GM20000 (cell line): Measurements from ENCODE around the gene PDZRN3.

ENCODE experiments used
- DNase-seq: peaks from one replicate; pipeline ENCODE4 v3.0.0; 2012; ENCODE audit warnings: low spot score
- TF ChIP-seq, protein P1 (sequence below): IDR thresholded peaks from 2 replicates; pipeline ENCODE4 v1.5.1; 2012; ENCODE audit warnings: mild to moderate bottlenecking, control low read depth; ENCODE audit errors: extremely low read depth, missing control alignments

Gene PDZRN3

DNA sequence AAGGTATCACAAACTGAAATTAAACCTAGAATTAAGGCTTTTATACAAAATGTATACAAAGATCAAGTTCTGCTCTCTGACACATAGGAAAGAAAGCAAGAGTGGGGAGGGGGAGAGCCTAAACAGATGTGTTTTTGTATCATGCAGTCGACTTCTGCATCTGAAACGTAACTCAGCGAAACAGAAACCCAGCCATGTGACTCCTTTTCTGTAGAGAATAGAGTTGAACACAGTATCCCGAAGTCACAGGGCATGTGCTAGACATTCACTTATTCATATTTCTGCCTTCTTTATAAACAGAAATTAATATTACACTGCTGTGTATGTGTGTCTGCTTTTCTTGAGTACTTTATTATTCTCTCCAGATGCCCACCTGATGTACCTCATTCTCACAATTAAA is 121.0 kb downstream of the PDZRN3 start:
- peak; percentile 26 for DNase-seq
- TF ChIP-seq, protein P1, sequence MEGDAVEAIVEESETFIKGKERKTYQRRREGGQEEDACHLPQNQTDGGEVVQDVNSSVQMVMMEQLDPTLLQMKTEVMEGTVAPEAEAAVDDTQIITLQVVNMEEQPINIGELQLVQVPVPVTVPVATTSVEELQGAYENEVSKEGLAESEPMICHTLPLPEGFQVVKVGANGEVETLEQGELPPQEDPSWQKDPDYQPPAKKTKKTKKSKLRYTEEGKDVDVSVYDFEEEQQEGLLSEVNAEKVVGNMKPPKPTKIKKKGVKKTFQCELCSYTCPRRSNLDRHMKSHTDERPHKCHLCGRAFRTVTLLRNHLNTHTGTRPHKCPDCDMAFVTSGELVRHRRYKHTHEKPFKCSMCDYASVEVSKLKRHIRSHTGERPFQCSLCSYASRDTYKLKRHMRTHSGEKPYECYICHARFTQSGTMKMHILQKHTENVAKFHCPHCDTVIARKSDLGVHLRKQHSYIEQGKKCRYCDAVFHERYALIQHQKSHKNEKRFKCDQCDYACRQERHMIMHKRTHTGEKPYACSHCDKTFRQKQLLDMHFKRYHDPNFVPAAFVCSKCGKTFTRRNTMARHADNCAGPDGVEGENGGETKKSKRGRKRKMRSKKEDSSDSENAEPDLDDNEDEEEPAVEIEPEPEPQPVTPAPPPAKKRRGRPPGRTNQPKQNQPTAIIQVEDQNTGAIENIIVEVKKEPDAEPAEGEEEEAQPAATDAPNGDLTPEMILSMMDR, result no peak

DNA sequence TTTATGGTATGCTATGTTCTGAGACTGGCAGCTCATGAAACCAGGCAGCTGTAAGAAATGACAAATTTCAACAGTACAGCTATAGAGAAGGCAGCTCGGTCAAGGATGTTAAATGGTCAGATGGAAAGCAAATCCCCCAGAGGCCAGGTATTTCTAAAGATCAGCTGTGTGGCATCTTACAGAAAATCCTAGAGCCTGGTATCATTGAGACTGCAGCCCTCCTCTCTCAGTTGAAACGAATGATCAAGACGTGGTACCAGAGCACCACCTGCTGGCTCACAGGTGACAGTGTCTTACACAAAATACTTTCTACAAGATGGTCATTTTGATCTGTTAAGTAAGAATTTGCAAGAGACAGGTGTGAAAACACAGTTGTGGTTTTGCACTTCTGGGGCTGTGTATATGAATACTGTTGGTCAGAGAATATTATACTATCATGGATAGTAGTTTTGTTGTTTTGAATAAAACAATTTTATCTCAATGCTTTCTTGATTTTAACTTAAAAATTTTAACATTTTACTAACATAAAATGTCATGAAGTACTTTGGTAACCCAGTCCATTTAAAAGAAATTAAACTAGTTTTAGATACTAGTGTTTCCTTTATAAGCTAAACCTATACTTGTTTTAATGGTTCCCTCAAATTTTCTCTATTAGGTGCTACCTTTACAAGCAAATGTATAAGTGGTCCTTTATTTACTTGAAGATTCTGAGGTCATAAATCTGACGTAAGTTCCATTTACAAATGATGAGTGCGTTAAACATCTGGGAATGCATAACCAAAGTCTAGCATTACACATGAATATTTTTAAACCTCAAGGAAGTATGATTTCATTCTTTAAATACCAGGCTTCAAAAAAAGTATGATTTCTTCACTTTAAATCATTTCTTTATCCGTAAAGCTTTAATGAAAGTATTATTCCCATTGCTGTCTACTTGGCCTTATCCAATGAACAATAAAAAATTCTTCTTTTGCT is 121.8 kb downstream of the PDZRN3 start:
- TF ChIP-seq, protein P1, result peak; percentile 76
- DNase-seq, result peak; percentile 72

DNA sequence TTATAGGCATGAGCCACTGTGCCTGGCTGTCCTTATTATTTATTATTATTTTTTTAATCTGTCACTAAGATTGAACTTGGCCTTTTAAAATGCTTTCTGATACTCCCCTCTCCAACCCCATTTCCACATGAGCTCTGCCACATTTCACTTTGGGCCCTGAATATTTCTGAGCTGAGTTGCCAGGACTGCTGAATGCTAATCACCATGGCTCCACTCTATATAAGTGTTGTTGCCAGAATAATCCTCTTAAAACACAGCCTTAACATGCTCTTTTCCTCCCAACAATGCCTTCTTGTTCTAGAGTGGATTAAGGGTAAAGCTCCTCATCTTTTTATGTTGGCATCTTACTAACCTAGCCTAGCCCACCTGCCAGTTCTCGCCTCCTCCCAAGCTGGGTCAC is 124.4 kb downstream of the PDZRN3 start:
- TF ChIP-seq, protein P1, result no peak
- DNase-seq, result no peak

DNA sequence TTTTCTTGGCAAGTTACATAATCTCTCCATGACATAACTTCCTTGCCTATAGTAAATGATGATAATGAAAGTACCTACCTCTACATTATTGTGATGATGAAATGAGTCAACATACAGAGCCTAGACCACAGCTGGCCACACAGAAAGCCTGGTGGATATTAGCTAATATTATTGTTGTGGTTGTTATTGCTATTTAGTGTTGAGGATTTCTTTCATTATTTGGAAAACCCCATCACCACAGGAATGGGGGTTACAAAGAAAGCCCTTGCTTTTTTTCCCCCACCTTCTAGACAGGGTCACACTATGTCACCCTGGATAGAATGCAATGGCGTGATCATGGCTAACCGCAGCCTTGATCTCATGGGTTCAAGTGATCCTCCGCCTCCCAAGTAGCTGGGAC is 125.0 kb downstream of the PDZRN3 start:
- TF ChIP-seq, protein P1, result no peak
- DNase-seq, result peak; percentile 22

DNA sequence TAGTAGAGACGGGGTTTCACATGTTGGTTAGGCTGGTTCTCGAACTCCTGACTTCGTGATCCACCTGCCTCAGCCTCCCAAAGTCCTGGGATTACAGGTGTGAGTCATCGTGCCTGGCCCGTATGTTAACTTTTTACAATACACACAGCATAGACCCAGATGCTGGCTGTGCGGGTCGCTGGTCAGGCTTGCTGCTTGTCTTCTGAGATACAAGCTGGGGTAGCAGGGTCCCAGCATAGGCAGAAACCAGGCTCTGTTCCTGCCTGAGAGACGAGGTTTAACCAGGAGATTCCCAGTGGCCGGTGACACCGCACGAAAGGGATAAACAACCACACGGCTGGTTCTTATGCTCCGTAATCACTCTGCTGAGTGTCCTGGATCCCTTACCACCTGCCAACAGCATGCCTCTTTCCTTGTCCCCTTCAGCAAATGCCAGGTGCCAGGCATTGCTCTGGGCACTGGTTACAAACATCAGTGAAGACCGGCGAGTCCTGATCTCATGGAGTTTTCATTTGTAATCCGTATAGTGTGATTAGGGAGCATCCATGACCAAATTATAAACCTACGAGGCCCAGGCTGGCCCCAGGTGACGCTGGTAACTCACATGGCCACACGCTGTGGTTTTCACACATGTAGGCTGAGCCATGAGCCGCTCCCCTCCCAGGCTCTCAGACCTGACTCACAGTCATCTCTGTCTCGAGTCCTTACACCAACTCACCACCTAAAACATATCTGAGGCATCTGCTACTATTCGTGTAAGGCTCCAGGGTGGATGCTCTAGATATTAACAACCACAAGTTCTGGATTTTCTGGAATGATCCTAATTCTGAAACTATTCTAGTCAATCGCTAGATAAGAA is 125.7 kb downstream of the PDZRN3 start:
- TF ChIP-seq, protein P1, result no peak
- peak; percentile 33 for DNase-seq

DNA sequence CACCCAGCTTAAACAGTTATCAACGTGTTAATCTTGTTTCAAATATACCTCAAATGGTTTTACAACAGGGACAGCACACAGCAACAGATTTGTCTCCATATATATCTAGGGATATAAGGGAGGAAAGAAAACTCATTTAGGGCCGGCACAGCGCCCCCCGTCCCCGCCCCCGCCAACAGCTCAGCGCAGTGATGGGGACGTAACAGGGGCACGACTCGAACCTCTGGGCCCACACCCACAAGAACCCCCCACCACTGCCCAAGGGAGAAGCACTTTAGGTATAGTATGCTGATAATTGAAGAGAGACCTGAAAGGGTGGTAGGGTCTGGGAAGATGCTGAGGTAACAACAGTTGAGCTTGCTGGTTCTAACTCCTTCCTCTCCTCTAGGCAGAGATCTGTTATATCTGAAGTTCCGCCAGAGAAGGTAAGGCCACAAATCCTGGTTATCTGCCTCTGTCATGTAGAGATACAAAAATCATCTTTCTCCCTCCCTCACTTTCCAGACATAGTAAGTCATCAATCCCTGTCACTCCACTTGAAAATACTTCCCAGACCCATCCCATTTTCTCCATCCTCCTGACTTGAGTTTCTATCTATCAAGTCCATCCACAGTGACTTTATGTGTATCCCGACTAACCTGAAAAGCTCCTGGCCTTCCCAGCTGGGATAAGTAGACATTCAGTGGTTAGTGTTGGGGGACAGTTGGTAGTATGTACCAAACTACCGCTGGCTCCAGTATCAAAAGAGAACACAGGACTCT is 126.9 kb downstream of the PDZRN3 start:
- TF ChIP-seq, protein P1, result no peak
- DNase-seq, result no peak
